VCaP (cell line): Measurements from ENCODE around the gene TSEN2.

Source experiments
- H3K27ac ChIP-seq: fragments of 450-650 bp; 2 replicates; pipeline ENCODE4 v1.5.1; 2017
- CTCF ChIP-seq: fragments of 450-650 bp; conservative IDR thresholded peaks from 2 replicates; pipeline ENCODE4 v1.5.1; 2017; ENCODE audit warnings: mild to moderate bottlenecking, moderate library complexity

TSEN2 gene

GRCh38 chr3:12549971-12550760, 65.9 kb downstream of the TSEN2 start:
- no peak overlapping the region for H3K27ac ChIP-seq
- no peak for TF ChIP-seq CTCF

GRCh38 chr3:12553921-12554391, 69.7 kb downstream of the TSEN2 start:
- TF ChIP-seq CTCF: no peak
- peak overlapping the region; percentile 42 for H3K27ac ChIP-seq

GRCh38 chr3:12556314-12556689, 72.0 kb downstream of the TSEN2 start:
- TF ChIP-seq CTCF: no peak
- H3K27ac ChIP-seq: peak overlapping the region; percentile 93

GRCh38 chr3:12556690-12557472, 72.6 kb downstream of the TSEN2 start, which contains the start of gene MKRN2:
MKRN2 (plus strand) TSS chr3:12557087; CDS start chr3:12557151, 64 bp downstream.
- H3K27ac ChIP-seq: peak within 1 kb of the TSS; percentile 93
- TF ChIP-seq CTCF: no peak

GRCh38 chr3:12557473-12558100, 73.3 kb downstream of the TSEN2 start:
- no peak for TF ChIP-seq CTCF

GRCh38 chr3:12558706-12559105, 74.4 kb downstream of the TSEN2 start:
- no peak for TF ChIP-seq CTCF
- no peak overlapping the region; the same call in 1 of the 2 replicates for H3K27ac ChIP-seq

More at GRCh38 chr3:12557473-12558100, 73.3 kb downstream of the TSEN2 start:
- peak overlapping the region; percentile 93 for H3K27ac ChIP-seq

GRCh38 chr3:12559520-12559919, 75.2 kb downstream of the TSEN2 start:
- no peak overlapping the region for H3K27ac ChIP-seq
- TF ChIP-seq CTCF: no peak
